GM20431 (cell line): ENCODE results near the gene REG1B.
"Not testable (repeated sequence)": the region's sequence is repeated elsewhere in the genome, so short reads cannot be mapped to it uniquely, and the experiment has no call there.

ENCODE experiments used
- in situ Hi-C: fragments of 300-500 bp; cut with MseI, MboI; formaldehyde crosslinking; loops from one replicate; pipeline ENCODE4 v1.15.0; 2020; ENCODE audit warnings: low sequenced_read_pairs; ENCODE audit not compliant: unreplicated experiment

The REG1B gene

DNA sequence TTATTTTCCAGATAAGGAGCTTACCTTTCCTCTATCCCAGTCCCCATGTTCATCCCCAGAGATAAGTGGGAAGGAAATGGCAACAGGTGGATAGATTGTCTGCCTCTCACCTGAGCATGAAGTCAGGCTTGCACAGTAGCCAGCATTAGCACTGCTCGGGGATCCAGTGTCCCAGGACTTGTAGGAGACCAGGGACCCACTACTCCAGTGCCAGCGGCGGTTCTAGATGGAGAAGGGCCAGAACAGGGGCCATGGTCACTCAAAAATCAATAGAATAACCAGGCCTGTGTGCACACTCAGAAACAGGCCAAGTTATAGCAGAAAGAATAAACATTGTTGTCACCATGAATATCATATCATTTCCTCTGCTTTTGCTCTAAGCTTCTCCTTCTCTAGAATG lies 2.4 kb downstream of the REG1B start:
- in situ Hi-C loops = no loop called here

DNA sequence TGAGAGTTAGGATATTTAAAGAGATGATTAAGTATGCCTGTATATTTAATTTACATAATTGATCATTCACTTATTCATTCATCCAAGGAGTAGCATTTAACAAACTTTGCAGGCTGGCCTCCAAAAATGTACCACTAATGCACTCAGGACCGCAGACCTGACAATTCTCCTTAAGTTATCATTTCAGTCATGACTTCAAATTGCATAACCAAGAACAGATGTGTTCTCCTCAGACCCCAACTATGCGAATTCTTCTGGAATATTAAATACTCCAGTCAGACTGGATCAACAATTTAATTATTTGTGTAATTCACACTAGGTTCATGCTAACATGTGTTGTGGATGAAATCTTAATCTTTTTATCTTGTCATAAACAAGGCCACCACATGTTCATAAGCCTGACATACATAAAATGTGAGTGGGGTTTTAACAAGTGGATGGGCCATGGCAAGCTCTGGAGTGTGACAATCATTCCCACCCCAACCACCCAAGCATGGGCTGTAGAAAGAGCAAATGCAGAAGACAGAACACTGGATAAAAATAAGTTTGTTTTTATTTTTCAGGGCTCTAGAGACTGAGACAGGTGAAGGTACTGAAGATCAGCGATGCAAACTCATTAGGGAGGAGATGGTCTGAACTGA lies 3.2 kb downstream of the REG1B start:
- in situ Hi-C loops = no loop called here

- in situ Hi-C loops = no loop called here
These were observed 4.1 kb downstream of the REG1B start for GRCh38 chr2:79083597-79084251.

DNA sequence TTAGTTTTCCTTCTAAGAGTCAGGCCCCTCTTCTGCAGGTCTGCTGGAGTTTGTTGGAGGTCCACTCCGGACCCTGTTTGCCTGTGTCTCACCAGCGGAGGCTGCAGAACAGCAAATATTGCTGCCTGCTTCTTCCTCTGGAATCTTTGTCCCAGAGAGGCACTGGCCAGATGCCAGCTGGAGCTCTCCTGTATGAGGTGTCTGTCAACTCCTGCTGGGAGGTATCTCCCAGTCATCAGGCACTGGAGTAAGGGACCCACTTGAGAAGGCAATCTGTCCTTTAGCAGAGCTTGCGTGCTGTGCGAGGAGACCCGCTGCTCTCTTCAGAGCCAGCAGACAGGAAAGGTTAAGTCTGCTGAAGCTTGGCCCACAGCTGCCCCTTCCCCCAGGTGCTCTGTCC lies 4.8 kb downstream of the REG1B start:
- in situ Hi-C loops = no loop called here

DNA sequence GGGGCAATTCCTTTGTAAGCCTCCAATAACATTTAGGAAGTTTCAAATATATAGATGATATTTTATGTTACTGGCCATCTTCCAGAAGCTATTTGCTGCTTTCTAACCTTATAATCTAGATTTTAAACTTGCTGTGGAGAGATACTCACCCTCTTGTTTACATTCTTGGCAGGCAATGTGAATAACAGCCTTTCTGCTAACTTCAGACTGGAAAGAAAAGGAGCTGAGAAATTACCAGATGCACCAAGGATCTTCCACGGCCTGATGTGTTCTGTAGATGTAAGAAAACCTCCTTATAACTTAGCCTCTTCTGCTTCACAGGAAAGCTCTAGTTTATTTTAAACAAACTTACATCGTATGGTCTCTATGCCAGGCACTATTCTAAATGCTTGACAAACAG lies 16.7 kb downstream of the REG1B start:
- in situ Hi-C loops = no loop called here

DNA sequence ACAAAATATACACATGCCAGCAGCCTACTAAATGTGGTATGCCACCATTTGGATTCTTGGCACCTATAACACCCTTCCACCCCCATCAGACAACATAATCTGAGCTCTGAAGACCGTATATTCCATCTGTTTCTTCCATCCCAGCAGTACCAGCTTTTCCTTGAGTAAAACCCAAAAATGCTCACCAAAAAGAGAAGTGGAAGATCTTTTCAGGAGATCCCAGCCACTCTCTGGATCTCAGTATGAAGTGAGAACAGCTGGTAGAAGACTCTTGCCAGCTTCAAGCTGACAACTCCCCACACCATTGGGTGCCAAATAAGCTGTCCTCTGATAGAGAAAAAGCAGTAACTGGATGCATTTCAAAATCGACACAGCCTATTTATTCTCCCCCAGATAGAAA lies 22.6 kb downstream of the REG1B start:
- in situ Hi-C loops = no loop called here

DNA sequence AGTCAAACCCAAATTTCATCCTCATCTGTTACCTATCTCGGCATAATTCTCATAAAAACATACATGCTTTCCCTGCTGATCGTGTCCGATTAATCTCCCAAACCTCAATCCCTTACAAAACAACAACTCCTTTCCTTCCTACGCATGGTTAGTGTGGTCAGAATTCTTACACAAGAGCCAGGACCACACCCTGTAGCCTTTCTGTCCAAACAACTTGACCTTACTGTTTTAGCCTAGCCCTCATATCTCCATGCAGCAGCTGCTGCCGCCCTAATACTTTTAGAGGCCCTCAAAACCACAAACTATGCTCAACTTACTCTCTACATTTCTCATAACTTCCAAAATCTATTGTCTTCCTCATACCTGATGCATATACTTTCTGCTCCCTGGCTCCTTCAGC lies 33.0 kb downstream of the REG1B start:
- in situ Hi-C loops = not testable (repeated sequence)

GRCh38 chr2:79053486-79053885 lies 34.3 kb downstream of the REG1B start:
- in situ Hi-C loops = not testable (repeated sequence)

GRCh38 chr2:79041032-79041448 lies 46.8 kb downstream of the REG1B start:
- in situ Hi-C loops = no loop called here

- in situ Hi-C loops = no loop called here
These were observed 47.8 kb downstream of the REG1B start for GRCh38 chr2:79039944-79040343.
